Natural killer cell (primary cell): ENCODE results near the gene GAL. TPM values are rescaled to one million over a fixed set of nuclear protein-coding genes. Genes with fewer than 3 reads are reported as not detected.

Experiments
- ATAC-seq, 3 donors: fragments of 150-1000 bp in 2 of 3; fragments of 200-7000 bp in 1 of 3; cut with Tn5 transposase; 1 replicate in 1 of 3; 2 replicates in 2 of 3; pipeline ENCODE4 v1.10.0; 2021; ENCODE audit warnings: mild to moderate bottlenecking in 2 of 3, moderate library complexity in 2 of 3
- DNase-seq, 2 donors: peaks; one replicate each; pipeline versions ENCODE4 v3.0.0 to v3.0.0-alpha.2; 2013 to 2021; ENCODE audit warnings: mixed read lengths in 1 of 2
- H3K27ac ChIP-seq: one replicate; pipeline ENCODE4 v1.5.1; 2013; ENCODE audit warnings: mild to moderate bottlenecking, low read length
- H3K27me3 ChIP-seq: one replicate; pipeline ENCODE4 v1.6.1; 2013; ENCODE audit warnings: low read length; ENCODE audit not compliant: control insufficient read depth, insufficient read depth
- H3K36me3 ChIP-seq: one replicate; pipeline ENCODE4 v1.6.1; 2013; ENCODE audit warnings: low read length; ENCODE audit not compliant: control insufficient read depth, insufficient read depth
- H3K4me1 ChIP-seq: one replicate; pipeline ENCODE4 v1.6.1; 2013; ENCODE audit warnings: low read length; ENCODE audit not compliant: control insufficient read depth, insufficient read depth
- H3K4me3 ChIP-seq: one replicate; pipeline ENCODE4 v1.5.1; 2013; ENCODE audit warnings: low read length
- H3K9me3 ChIP-seq: one replicate; pipeline ENCODE4 v1.6.1; 2013; ENCODE audit warnings: low read length; ENCODE audit not compliant: control insufficient read depth, insufficient read depth
- H3K27ac Mint-ChIP-seq, 2 donors: one replicate each; pipeline ENCODE4 v1.8.0; 2022; ENCODE audit warnings: mild to moderate bottlenecking in 2 of 2, mixed read lengths in 2 of 2, moderate library complexity in 1 of 2
- H3K27me3 Mint-ChIP-seq, 2 donors: one replicate each; pipeline ENCODE4 v1.8.0; 2022; ENCODE audit warnings: low read depth in 2 of 2, mixed read lengths in 2 of 2
- H3K36me3 Mint-ChIP-seq: one replicate; pipeline ENCODE4 v1.8.0; 2022; ENCODE audit warnings: mixed read lengths
- H3K4me1 Mint-ChIP-seq, 2 donors: one replicate each; pipeline ENCODE4 v1.8.0; 2022; ENCODE audit warnings: mixed read lengths in 2 of 2
- H3K4me3 Mint-ChIP-seq: one replicate; pipeline ENCODE4 v1.8.0; 2022; ENCODE audit warnings: mild to moderate bottlenecking, moderate library complexity, mixed read lengths
- H3K9me3 Mint-ChIP-seq, 2 donors: one replicate each; pipeline ENCODE4 v1.8.0; 2022; ENCODE audit warnings: mixed read lengths in 2 of 2
- CTCF ChIP-seq: fragments of 200-600 bp; IDR thresholded peaks from one replicate; pipeline ENCODE4 v1.8.0; 2022; ENCODE audit warnings: antibody characterized with exemption
- WGBS: methylation state at CpG from one replicate; pipeline ENCODE4 v1.1.7; 2013; ENCODE audit warnings: missing lambda C conversion rate; ENCODE audit not compliant: insufficient coverage; 5-methylcytosine and 5-hydroxymethylcytosine counted together
- intact Hi-C: fragments of 100-400 bp; cut with micrococcal nuclease; formaldehyde crosslinking; loops from one replicate; pipeline ENCODE4 v1.14.2; 2022
- total RNA-seq, 4 donors: library from RNA; stranded (reverse); fragments of 120-200 nt in 1 of 4; gene quantifications; one replicate each; pipeline versions ENCODE4 v1.2.3 to v1.2.4, GENCODE V29; 2013 to 2022

Gene GAL
- total RNA-seq, 3 donors from 2014 or later (not counting 1 experiment from before 2014, with no cell fraction given): not detected

- Mint-ChIP-seq H3K9me3 (no peaks in the 10 kb centered on the region), H3K4me3 (no peak overlapping the region), H3K27me3 (peaks cover 13 to 31% of the 10 kb centered on the region in 2 donors), H3K36me3 (no peaks in the 10 kb centered on the region), H3K4me1 (no peaks in the 10 kb centered on the region), H3K27ac (no peak overlapping the region)
- DNase-seq: no peak
- H3K4me1 ChIP-seq: no peaks in the 10 kb centered on the region
- H3K27ac ChIP-seq: no peak overlapping the region
- no peak for TF ChIP-seq CTCF
- ATAC-seq: no peak
- no peaks in the 10 kb centered on the region for H3K27me3 ChIP-seq
- 86% methylated on average over 16 of the region's 16 CpGs for WGBS
- no peaks in the 10 kb centered on the region for H3K9me3 ChIP-seq
- H3K36me3 ChIP-seq: no peaks in the 10 kb centered on the region
- no peak overlapping the region for H3K4me3 ChIP-seq
- intact Hi-C loops: no loop called here
These were observed 20.5 kb downstream of the GAL start for GRCh38 chr11:68704887-68705286.

GRCh38 chr11:68707527-68707926, 23.2 kb downstream of the GAL start:
- Mint-ChIP-seq H3K27me3 (peaks cover 9 to 12% of the 10 kb centered on the region in 2 donors), H3K4me3 (no peak overlapping the region), H3K27ac (no peak overlapping the region), H3K36me3 (no peaks in the 10 kb centered on the region), H3K4me1 (no peaks in the 10 kb centered on the region), H3K9me3 (no peaks in the 10 kb centered on the region)
- TF ChIP-seq CTCF: no peak
- ATAC-seq (no peak), DNase-seq (no peak)
- Histone ChIP-seq H3K27ac (no peak overlapping the region), H3K4me3 (no peak overlapping the region), H3K27me3 (no peaks in the 10 kb centered on the region), H3K9me3 (no peaks in the 10 kb centered on the region), H3K36me3 (no peaks in the 10 kb centered on the region), H3K4me1 (no peaks in the 10 kb centered on the region)
- WGBS: 96% methylated on average over 6 of the region's 7 CpGs
- intact Hi-C loops: no loop called here

GRCh38 chr11:68709062-68709461, 24.7 kb downstream of the GAL start:
- no peak for TF ChIP-seq CTCF
- Mint-ChIP-seq H3K27me3 (peaks cover 0 to 4% of the 10 kb centered on the region in 2 donors), H3K4me1 (no peaks in the 10 kb centered on the region), H3K36me3 (no peaks in the 10 kb centered on the region), H3K9me3 (no peaks in the 10 kb centered on the region), H3K4me3 (no peak overlapping the region), H3K27ac (no peak overlapping the region)
- 92% methylated on average over 12 of the region's 12 CpGs for WGBS
- intact Hi-C loops: no loop called here
- no peak overlapping the region for H3K4me3 ChIP-seq
- H3K27ac ChIP-seq: no peak overlapping the region
- H3K27me3 ChIP-seq: no peaks in the 10 kb centered on the region
- ATAC-seq (no peak), DNase-seq (no peak)
- no peaks in the 10 kb centered on the region for H3K36me3 ChIP-seq
- H3K4me1 ChIP-seq: no peaks in the 10 kb centered on the region
- no peaks in the 10 kb centered on the region for H3K9me3 ChIP-seq

- no peak for ATAC-seq
- intact Hi-C loops: no loop called here
- no peak for DNase-seq
These were observed 26.1 kb downstream of the GAL start for GRCh38 chr11:68710409-68710808.

More at GRCh38 chr11:68710409-68710808, 26.1 kb downstream of the GAL start:
- Histone ChIP-seq H3K27ac (no peak overlapping the region), H3K4me3 (no peak overlapping the region), H3K4me1 (no peaks in the 10 kb centered on the region), H3K9me3 (no peaks in the 10 kb centered on the region), H3K36me3 (no peaks in the 10 kb centered on the region), H3K27me3 (no peaks in the 10 kb centered on the region)
- Mint-ChIP-seq H3K27me3 (peaks cover 0 to 4% of the 10 kb centered on the region in 2 donors), H3K4me1 (no peaks in the 10 kb centered on the region), H3K36me3 (no peaks in the 10 kb centered on the region), H3K9me3 (no peaks in the 10 kb centered on the region), H3K27ac (no peak overlapping the region), H3K4me3 (no peak overlapping the region)
- WGBS: 90% methylated on average over 11 of the region's 11 CpGs
- no peak for TF ChIP-seq CTCF
